ENCODE measurements around the gene SRPK3.

- TF ChIP-seq CTCF (IDR thresholded peaks at IDR 0.05; ENCODE audit: low read depth, low read length, poor library complexity, severe bottlenecking) (no peak), EZH2phosphoT487 (IDR thresholded peaks at IDR 0.05; ENCODE audit: borderline replicate concordance, low read length) (no peak)
Observed at GRCh38 chrX:153792368-153792767, 11.5 kb downstream of the SRPK3 start.
